GM23248 (cell line): Measurements from ENCODE around the gene PTPRN2.

Experiments used
- EZH2 ChIP-seq: fragments of 200-600 bp; sonication (generic); IDR thresholded peaks from 2 replicates; pipeline ENCODE4 v1.6.1; 2018; ENCODE audit warnings: antibody characterized with exemption, mild to moderate bottlenecking; ENCODE audit not compliant: insufficient read depth, poor library complexity, severe bottlenecking
- EZH2phosphoT487 ChIP-seq: fragments of 200-600 bp; sonication (generic); IDR thresholded peaks from 2 replicates; pipeline ENCODE4 v1.6.1; 2018; ENCODE audit warnings: antibody characterized with exemption, moderate library complexity, mild to moderate bottlenecking, low read depth; ENCODE audit not compliant: insufficient read depth

- TF ChIP-seq EZH2, result no peak
- TF ChIP-seq EZH2phosphoT487, result no peak
Observed at GRCh38 chr7:157727964-157728615, 859.5 kb downstream of the PTPRN2 start.
